PC-9 (cell line): ENCODE results near the gene TDP1. TPM values are rescaled to one million over a fixed set of nuclear protein-coding genes. Genes with fewer than 3 reads are reported as not detected.

Source experiments
- BruUV-seq: library from RNA; stranded (reverse); fragments of 400-500 nt; replicated peaks from 2 replicates; lab custom pipeline; 2021; lab: Mats Ljungman, UMichigan
- CTCF ChIA-PET: fragments of 300-600 bp; sonication (Branson Sonifier 250); formaldehyde crosslinking; loops from one replicate; lab custom pipeline; 2022; ENCODE audit warnings: antibody characterized with exemption; lab: Charles Lee
- POLR2A ChIA-PET: fragments of 300-600 bp; sonication (Branson Sonifier 250); formaldehyde crosslinking; loops from one replicate; lab custom pipeline; 2022; ENCODE audit warnings: antibody characterized with exemption; ENCODE audit not compliant: unreplicated experiment; lab: Charles Lee
- DNase-seq, 2 experiments: peaks; one replicate each; pipeline versions ENCODE4 v3.0.0 to v3.0.0-alpha.2; 2015 to 2022; ENCODE audit warnings: mixed read lengths in 1 of 2
- H2AFZ ChIP-seq: fragments of 200-600 bp; sonication (generic); 2 replicates; pipeline ENCODE4 v1.8.1; 2017; ENCODE audit warnings: antibody characterized with exemption
- H3F3A ChIP-seq: fragments of 200-600 bp; sonication (generic); 2 replicates; pipeline ENCODE4 v1.8.1; 2017; ENCODE audit warnings: antibody characterized with exemption, mild to moderate bottlenecking, low read depth; ENCODE audit not compliant: insufficient read depth
- H3K27ac ChIP-seq: fragments of 200-600 bp; sonication (generic); 2 replicates; pipeline ENCODE4 v1.6.1; 2016; ENCODE audit warnings: mixed run types
- H3K27me3 ChIP-seq: fragments of 200-600 bp; sonication (generic); 2 replicates; pipeline ENCODE4 v1.6.1; 2016; ENCODE audit warnings: low read depth, mixed run types; ENCODE audit not compliant: insufficient read depth
- H3K36me3 ChIP-seq: fragments of 200-600 bp; sonication (generic); 2 replicates; pipeline ENCODE4 v1.6.1; 2016; ENCODE audit warnings: low read depth, mixed run types
- H3K4me1 ChIP-seq: fragments of 200-600 bp; sonication (generic); replicated peaks from 2 replicates; pipeline ENCODE4 v1.6.1; 2016; ENCODE audit warnings: mixed run types; ENCODE audit not compliant: insufficient read depth
- H3K4me2 ChIP-seq: fragments of 200-600 bp; sonication (generic); 2 replicates; pipeline ENCODE4 v1.6.1; 2017; ENCODE audit warnings: mixed run types
- H3K4me3 ChIP-seq: fragments of 200-600 bp; sonication (generic); 2 replicates; pipeline ENCODE4 v1.6.1; 2016; ENCODE audit warnings: mixed run types
- H3K79me2 ChIP-seq: fragments of 200-600 bp; sonication (generic); 2 replicates; pipeline ENCODE4 v1.6.1; 2017; ENCODE audit warnings: low read depth, mixed run types
- H3K9me2 ChIP-seq: fragments of 200-600 bp; sonication (generic); 2 replicates; pipeline ENCODE4 v1.8.1; 2017; ENCODE audit warnings: mild to moderate bottlenecking; ENCODE audit not compliant: insufficient read depth
- H3K9me3 ChIP-seq: fragments of 200-600 bp; sonication (generic); 2 replicates; pipeline ENCODE4 v1.8.1; 2016; ENCODE audit warnings: low read depth; ENCODE audit not compliant: insufficient read depth
- H4K20me1 ChIP-seq: fragments of 200-600 bp; sonication (generic); 2 replicates; pipeline ENCODE4 v1.8.1; 2017; ENCODE audit not compliant: insufficient read depth
- CTCF ChIP-seq: fragments of 200-600 bp; sonication (generic); conservative IDR thresholded peaks from 2 replicates; pipeline ENCODE4 v1.6.1; 2017; ENCODE audit warnings: mixed run types, antibody characterized with exemption, mild to moderate bottlenecking, moderate library complexity
- EZH2 ChIP-seq: fragments of 200-600 bp; sonication (generic); IDR thresholded peaks from 2 replicates; pipeline ENCODE4 v1.8.0; 2017; ENCODE audit warnings: antibody characterized with exemption, low read depth
- intact Hi-C: fragments of 100-400 bp; cut with micrococcal nuclease; formaldehyde crosslinking; loops from one replicate; pipeline ENCODE4 v1.10.0; 2022; ENCODE audit not compliant: unreplicated experiment
- total RNA-seq: library from RNA; stranded (reverse); gene quantifications from 2 replicates; pipeline ENCODE4 v1.2.3, GENCODE V29; 2021

The TDP1 gene
- total RNA-seq, 1 experiment from 2014 or later = 12.8 TPM

- intact Hi-C loops = no loop called here
- POLR2A ChIA-PET = no interaction called here
These were observed 101.1 kb downstream of the TDP1 start for GRCh38 chr14:90056826-90057225.

GRCh38 chr14:90058876-90059458 is 103.2 kb downstream of the TDP1 start:
- Histone ChIP-seq H4K20me1 (no peaks in the 10 kb centered on the region), H3F3A (no peaks in the 10 kb centered on the region), H3K4me2 (no peak overlapping the region), H3K9me2 (no peaks in the 10 kb centered on the region), H2AFZ (no peak overlapping the region), H3K4me1 (no peaks in the 10 kb centered on the region), H3K9me3 (no peaks in the 10 kb centered on the region), H3K27me3 (no peaks in the 10 kb centered on the region), H3K27ac (no peak overlapping the region), H3K36me3 (no peaks in the 10 kb centered on the region), H3K4me3 (no peak overlapping the region), H3K79me2 (no peaks in the 10 kb centered on the region)
- no TSS peak for BruUV-seq
- CTCF ChIA-PET = no interaction called here
- POLR2A ChIA-PET = no interaction called here
- intact Hi-C loops = no loop called here
- no peak for DNase-seq
- TF ChIP-seq CTCF (no peak), EZH2 (no peak)

More at GRCh38 chr14:90056826-90057225, 101.1 kb downstream of the TDP1 start:
- H3K36me3 ChIP-seq = no peaks in the 10 kb centered on the region
- H3K79me2 ChIP-seq = no peaks in the 10 kb centered on the region
- H3K27me3 ChIP-seq = no peaks in the 10 kb centered on the region
- H3F3A ChIP-seq = no peaks in the 10 kb centered on the region
- no peak overlapping the region for H3K4me3 ChIP-seq
- CTCF ChIA-PET = no interaction called here
- H2AFZ ChIP-seq = no peak overlapping the region
- no peak for TF ChIP-seq CTCF
- no peaks in the 10 kb centered on the region for H3K9me3 ChIP-seq
- no peaks in the 10 kb centered on the region for H3K9me2 ChIP-seq
- no TSS peak for BruUV-seq
- H3K27ac ChIP-seq = no peak overlapping the region
- H3K4me2 ChIP-seq = no peak overlapping the region
- DNase-seq = no peak
- no peaks in the 10 kb centered on the region for H3K4me1 ChIP-seq
- H4K20me1 ChIP-seq = no peaks in the 10 kb centered on the region

- no peaks in the 10 kb centered on the region for H3F3A ChIP-seq
- POLR2A ChIA-PET = no interaction called here
- no peaks in the 10 kb centered on the region for H3K4me1 ChIP-seq
- CTCF ChIA-PET = no interaction called here
- no peak overlapping the region for H2AFZ ChIP-seq
- no peak for TF ChIP-seq CTCF
- no peak for TF ChIP-seq EZH2
- H3K9me3 ChIP-seq = no peaks in the 10 kb centered on the region
- no peaks in the 10 kb centered on the region for H3K9me2 ChIP-seq
- DNase-seq = no peak
- no peak overlapping the region for H3K27ac ChIP-seq
- H4K20me1 ChIP-seq = no peaks in the 10 kb centered on the region
- H3K27me3 ChIP-seq = no peaks in the 10 kb centered on the region
- H3K79me2 ChIP-seq = no peaks in the 10 kb centered on the region
- BruUV-seq = no TSS peak
- intact Hi-C loops = no loop called here
- no peaks in the 10 kb centered on the region for H3K36me3 ChIP-seq
- peak overlapping the region; percentile 46 for H3K4me2 ChIP-seq
- no peak overlapping the region for H3K4me3 ChIP-seq
These were observed 104.7 kb downstream of the TDP1 start for GRCh38 chr14:90060312-90060964.
